Fibroblast of villous mesenchyme (primary cell): Measurements from ENCODE around the gene CHD5. TPM values are rescaled to one million over a fixed set of nuclear protein-coding genes. Genes with fewer than 3 reads are reported as not detected.

Source experiments
- DNase-seq: peaks from one replicate; pipeline ENCODE4 v3.0.0-alpha.2; 2010; ENCODE audit warnings: low read depth
- H3K4me3 ChIP-seq: 2 replicates; pipeline ENCODE4 v1.5.1; 2011; ENCODE audit warnings: low read depth, mild to moderate bottlenecking, low read length
- CTCF ChIP-seq: IDR thresholded peaks from 2 replicates; pipeline ENCODE4 v1.5.1; 2012; ENCODE audit warnings: low read depth, mild to moderate bottlenecking, low read length; ENCODE audit not compliant: insufficient read depth
- total RNA-seq: library from RNA; depleted of rRNA; stranded (reverse); fragments of >200 nt; gene quantifications from 2 replicates; pipeline ENCODE4 v1.2.3, GENCODE V29; 2012

The CHD5 gene
- total RNA-seq, 1 donor: under 0.01 TPM

GRCh38 chr1:6087958-6088357 lies 92.2 kb downstream of the CHD5 start:
- DNase-seq: no peak

GRCh38 chr1:6087377-6087772 lies 92.7 kb downstream of the CHD5 start:
- H3K4me3 ChIP-seq: no peak overlapping the region
- TF ChIP-seq CTCF: no peak
- DNase-seq: no peak

More at GRCh38 chr1:6087958-6088357, 92.2 kb downstream of the CHD5 start:
- H3K4me3 ChIP-seq: no peak overlapping the region
- TF ChIP-seq CTCF: no peak

- no peak for DNase-seq
- H3K4me3 ChIP-seq: no peak overlapping the region
- no peak for TF ChIP-seq CTCF
These were observed 93.3 kb downstream of the CHD5 start for GRCh38 chr1:6086762-6087376.

GRCh38 chr1:6086358-6086757 lies 93.8 kb downstream of the CHD5 start:
- H3K4me3 ChIP-seq: no peak overlapping the region
- DNase-seq: no peak
- no peak for TF ChIP-seq CTCF

- no peak for DNase-seq
- TF ChIP-seq CTCF: no peak
- H3K4me3 ChIP-seq: no peak overlapping the region
These were observed 94.5 kb downstream of the CHD5 start for GRCh38 chr1:6085666-6086065.

GRCh38 chr1:6084781-6085495 lies 95.2 kb downstream of the CHD5 start:
- no peak for DNase-seq

More at GRCh38 chr1:6084781-6085495, 95.2 kb downstream of the CHD5 start:
- H3K4me3 ChIP-seq: no peak overlapping the region
- TF ChIP-seq CTCF: no peak
